ENCODE measurements around the gene THBS3.
"Not testable (repeated sequence)": the region's sequence is repeated elsewhere in the genome, so short reads cannot be mapped to it uniquely, and the experiment has no call there.

THBS3 gene

GRCh38 chr1:155207806-155208540 lies at the start of gene THBS3:
THBS3 (minus strand) TSS chr1:155207897; CDS start chr1:155207876, 21 bp downstream.
- DNase-seq = no peak

GRCh38 chr1:155256058-155256852 lies 48.6 kb upstream of the THBS3 start:
- no peak for DNase-seq

- peak; percentile 74 to 82 for DNase-seq
Observed at GRCh38 chr1:155255243-155256007, 47.7 kb upstream of the THBS3 start, which contains the start of gene ENTREP3. ENTREP3 (minus strand) TSS chr1:155255483; CDS start chr1:155254877, 606 bp downstream.

- DNase-seq = no peak
Observed at GRCh38 chr1:155254714-155255242, 47.1 kb upstream of the THBS3 start.

GRCh38 chr1:155254228-155254713 lies 46.6 kb upstream of the THBS3 start:
- no peak for DNase-seq

GRCh38 chr1:155253797-155254196 lies 46.1 kb upstream of the THBS3 start:
- DNase-seq = no peak

GRCh38 chr1:155253208-155253607 lies 45.5 kb upstream of the THBS3 start:
- DNase-seq = no peak

- no peak for DNase-seq
Observed at GRCh38 chr1:155251566-155251965, 43.9 kb upstream of the THBS3 start.

- peak; percentile 93 to 96 for DNase-seq
Observed at GRCh38 chr1:155250633-155251449, 43.1 kb upstream of the THBS3 start.

- DNase-seq = no peak
Observed at GRCh38 chr1:155250246-155250632, 42.5 kb upstream of the THBS3 start.

- no peak for DNase-seq
Observed at GRCh38 chr1:155247667-155248553, 40.2 kb upstream of the THBS3 start.

GRCh38 chr1:155246796-155247195 lies 39.1 kb upstream of the THBS3 start:
- DNase-seq = not testable (repeated sequence)

GRCh38 chr1:155245163-155245524 lies 37.4 kb upstream of the THBS3 start:
- no peak for DNase-seq

- peak; percentile 96 to 97 for DNase-seq
Observed at GRCh38 chr1:155244368-155245162, 36.9 kb upstream of the THBS3 start.

GRCh38 chr1:155242805-155243358 lies 35.2 kb upstream of the THBS3 start:
- no peak for DNase-seq

GRCh38 chr1:155241841-155242264 lies 34.2 kb upstream of the THBS3 start:
- DNase-seq = peak; percentile 28 to 31

GRCh38 chr1:155241069-155241679 lies 33.5 kb upstream of the THBS3 start:
- DNase-seq = peak; percentile 74 to 83

GRCh38 chr1:155236451-155236850 lies 28.8 kb upstream of the THBS3 start:
- no peak for DNase-seq

GRCh38 chr1:155235375-155235774 lies 27.7 kb upstream of the THBS3 start:
- peak in 1 of 2 donors; percentile 39 for DNase-seq

All from CD4-positive, alpha-beta T cell treated with Interferon alpha-2 for 1 hour (primary cell).